Measurements from ENCODE around the gene KIF25.

Gene KIF25

DNA sequence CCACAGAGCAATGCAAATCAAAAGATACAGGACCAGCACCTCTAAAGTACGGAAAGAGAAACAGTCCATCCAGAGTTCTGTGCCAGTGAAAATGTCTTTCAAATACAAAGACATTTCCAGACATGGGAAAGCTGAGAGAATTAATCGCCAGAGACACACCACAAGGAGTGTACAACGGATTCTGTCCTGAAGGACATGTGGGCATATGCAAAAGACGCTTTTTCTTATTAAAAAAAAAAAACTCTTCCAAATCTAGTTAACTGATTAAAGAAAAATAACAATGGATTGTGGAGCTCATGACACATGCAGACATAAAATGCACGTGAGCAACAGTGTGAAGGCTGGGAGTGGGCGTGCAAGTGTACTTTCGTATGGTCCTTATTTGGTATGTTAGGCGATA, 22.8 kb downstream of the KIF25 start:
- no peak for DNase-seq

- no peak for DNase-seq
Observed at GRCh38 chr6:168021581-168021980, 24.1 kb downstream of the KIF25 start.

GRCh38 chr6:168022488-168023321, 25.2 kb downstream of the KIF25 start:
- DNase-seq, result no peak

DNA sequence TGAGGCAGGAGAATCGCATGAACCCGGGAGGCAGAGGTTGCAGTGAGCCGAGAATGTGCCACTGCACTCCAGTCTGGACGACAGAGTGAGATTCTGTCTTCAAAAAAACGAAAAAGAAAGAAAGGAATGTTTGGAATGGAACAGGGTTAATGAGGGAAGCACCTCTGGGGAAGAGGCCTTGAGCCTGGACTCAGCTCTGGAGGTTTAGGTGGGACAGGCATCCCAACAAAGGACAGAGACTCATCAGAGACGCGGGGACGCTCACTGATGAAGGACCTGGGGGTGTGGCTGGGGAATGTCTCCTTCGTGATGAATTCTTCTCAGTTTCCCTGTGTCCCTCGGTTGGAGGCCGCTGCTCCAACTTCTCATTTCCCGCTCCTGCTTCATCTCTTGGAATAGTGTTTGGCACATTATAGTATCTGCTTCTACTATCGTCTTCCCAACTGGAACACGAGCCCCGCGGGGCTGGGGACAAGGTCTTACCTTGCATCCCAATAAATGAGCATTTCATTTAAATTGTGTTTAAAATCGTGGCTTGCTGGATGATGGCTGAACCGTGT, 27.6 kb downstream of the KIF25 start:
- DNase-seq, result no peak

DNA sequence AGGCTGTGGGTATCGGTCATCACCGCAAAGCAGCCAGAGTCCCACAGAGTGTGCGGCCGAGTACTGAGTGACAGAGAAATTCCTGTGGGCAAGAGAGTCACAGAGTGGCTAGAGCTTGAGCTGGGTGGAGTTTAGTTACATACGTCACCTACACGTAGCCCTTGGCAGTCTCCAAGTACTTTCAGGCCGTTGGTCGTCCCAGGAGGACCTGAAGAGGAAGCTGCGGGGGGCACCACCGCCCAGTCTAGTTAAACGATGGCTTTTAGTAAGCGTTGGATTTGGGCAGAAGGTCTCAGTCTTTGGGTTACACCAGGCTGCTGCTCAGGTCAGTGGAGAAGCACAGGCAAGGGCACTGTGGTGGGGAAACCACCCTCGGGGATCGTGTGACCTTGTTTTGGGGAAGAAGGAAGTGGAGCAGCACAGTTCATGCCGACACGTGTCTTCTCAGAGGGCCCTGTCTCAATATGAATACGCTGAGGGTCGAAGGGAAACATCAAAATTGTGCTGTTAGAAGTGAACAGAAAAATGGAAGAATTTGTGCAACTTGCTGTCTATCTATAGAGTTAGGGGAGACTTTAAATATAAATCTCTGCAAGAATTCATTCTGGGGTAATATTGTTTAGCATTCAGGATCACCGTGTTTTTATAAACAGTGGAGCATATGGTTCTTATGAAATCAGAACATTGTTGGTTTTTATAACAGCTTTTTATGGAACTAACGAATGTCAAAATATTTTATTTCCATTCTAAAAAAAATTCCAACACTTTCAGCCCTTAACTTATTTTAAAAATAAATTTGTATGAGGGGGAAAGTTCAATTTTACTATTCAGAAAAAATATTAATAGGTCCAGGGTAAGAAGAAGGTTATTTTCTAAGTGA, 28.6 kb downstream of the KIF25 start:
- DNase-seq, result no peak

- DNase-seq, result no peak
Observed at GRCh38 chr6:168026925-168027324, 29.5 kb downstream of the KIF25 start.

GRCh38 chr6:168027521-168027920, 30.1 kb downstream of the KIF25 start:
- no peak for DNase-seq

DNA sequence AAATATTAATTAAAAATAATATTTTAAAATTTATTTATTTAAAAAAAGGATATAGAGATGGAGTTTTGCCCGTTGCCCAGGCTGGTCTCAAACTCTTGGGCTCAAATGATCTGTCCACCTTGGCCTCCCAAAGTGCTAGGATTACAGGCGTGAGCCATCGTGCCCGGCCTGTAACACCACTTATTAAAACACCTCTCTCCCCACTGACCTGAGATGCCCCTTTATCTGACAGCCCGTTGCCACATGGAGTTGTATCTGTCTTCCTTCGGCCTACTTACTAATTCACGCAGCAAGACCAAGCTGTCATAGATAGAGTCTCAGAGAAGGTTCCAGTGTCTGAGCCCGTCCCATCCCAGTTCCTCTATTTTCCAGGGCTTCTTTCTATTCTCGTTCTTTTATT, 30.7 kb downstream of the KIF25 start:
- DNase-seq, result no peak

DNA sequence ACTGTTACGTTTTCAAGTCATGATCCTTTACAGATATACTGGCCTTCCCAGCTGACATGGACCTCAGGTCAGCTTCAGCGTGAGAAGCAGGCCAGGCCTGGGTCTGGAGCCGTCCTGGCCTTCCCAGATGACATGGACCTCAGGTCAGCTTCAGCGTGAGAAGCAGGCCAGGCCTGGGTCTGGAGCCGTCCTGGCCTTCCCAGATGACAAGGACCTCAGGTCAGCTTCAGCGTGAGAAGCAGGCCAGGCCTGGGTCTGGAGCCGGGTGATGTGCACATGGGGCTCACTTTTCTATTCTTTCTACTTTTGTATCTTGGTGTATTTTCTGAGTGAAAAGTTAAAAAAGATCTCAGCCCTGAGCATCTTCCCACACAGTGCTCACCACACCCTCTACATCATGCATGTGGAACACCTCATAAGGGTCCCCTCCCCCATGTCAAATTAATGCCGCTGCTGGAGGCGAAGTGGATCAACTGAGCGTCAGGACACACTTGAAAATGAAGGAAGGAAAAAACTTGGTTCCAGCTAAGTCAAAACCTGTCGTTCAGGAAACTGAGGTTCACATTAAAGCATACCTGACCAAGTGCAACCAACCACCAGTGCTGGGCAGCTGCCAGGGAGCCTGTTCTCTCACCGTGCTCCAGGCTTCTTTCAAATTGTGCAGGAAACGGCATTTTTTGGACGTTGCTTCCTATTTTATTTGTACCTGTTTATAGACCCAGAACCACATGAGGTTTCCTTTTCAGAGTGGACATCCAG, 32.2 kb downstream of the KIF25 start:
- DNase-seq, result no peak

- no peak for DNase-seq
Observed at GRCh38 chr6:168030218-168030746, 32.8 kb downstream of the KIF25 start.

DNA sequence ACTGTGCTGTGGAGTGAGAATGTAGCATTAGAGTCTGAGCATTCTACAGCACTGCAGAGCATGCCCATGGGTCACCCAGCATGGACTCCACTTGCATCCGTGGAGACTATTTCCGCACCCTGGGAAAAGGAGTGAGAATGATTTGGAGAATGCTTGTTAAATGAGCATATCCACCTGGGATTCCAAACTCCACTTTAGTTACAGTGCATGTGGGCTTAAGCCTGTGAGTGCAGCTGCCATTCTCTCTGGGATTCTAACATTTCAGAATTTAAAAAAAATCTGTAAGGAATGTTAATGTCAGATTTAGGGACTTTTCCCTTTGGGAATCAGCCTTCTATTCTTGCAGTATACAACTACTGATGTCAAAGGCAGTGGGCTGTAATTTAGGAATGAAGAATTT, 33.4 kb downstream of the KIF25 start:
- no peak for DNase-seq

- DNase-seq, result peak; percentile 82
Observed at GRCh38 chr6:168031411-168031971, 34.0 kb downstream of the KIF25 start.

DNA sequence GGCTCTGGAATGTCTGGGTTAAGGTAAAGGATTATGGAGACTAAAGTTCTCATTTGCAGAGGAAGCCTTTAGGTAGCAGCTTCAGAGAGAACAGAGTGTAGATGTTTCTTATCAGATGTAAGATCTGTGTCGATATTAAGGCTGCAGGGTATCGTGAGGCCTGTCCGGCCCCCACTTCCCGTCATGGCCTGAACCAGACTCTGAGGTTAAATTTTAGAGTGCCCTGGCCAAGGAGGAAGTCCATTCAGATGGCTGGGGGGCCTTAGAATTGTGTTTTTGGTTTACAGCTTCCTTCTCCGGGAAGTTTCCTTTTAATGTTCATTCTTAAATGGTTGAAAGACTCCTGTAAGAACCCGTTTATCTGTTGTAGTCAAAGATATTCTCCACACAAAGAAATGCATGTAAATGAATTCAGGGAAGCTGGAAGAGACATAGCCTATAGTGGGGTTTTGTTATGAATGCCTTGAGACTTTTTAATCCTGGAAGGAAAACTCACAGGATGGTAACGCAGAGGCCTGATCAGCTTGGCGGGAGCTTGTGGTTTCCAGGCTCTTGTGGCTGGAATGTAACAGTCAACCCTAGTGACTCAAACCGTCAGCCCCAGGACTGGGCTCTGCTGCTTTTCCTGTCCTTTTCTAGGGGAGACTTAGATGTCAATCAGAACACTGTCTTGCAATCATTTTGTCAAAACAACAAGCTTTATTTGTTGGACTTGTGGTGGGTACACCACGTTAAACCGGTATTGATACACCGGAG, 34.7 kb downstream of the KIF25 start:
- no peak for DNase-seq

DNA sequence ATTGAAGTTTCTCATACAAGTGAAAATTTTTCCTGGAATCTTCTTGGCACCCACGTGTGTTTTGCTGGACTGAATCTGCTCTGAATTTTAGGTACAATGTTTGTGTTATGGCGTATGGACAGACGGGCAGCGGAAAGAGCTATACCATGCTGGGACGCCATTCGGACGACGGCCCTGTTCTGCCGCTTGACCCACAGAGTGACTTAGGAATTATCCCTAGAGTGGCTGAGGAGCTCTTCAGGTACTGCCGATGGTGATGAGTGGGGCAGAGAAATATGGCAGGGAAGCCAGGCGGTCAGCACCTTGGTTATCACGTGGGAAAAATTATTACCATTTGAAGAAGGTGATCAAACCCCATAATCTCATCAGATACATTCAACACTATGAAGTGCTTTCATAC, 36.3 kb downstream of the KIF25 start:
- no peak for DNase-seq

DNA sequence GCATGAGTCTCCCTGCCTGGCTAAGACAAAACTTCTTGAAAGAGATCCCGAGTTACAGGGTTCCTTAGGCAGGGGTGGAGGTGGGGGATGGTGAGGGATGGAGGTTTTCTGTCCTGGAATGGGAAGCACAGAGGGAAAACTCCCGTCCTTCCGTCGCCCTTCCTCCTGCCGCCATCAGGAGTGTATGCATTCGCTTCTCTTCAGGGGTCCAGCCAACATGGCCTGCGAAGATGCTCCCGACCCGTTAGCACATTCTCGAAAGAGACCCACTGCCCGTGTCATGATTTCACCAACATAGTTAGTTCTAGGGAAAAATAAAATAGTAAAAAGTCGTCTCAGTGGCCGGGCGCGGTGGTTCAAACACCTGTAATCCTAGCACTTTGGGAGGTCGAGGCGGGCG, 37.1 kb downstream of the KIF25 start:
- DNase-seq, result no peak

DNA sequence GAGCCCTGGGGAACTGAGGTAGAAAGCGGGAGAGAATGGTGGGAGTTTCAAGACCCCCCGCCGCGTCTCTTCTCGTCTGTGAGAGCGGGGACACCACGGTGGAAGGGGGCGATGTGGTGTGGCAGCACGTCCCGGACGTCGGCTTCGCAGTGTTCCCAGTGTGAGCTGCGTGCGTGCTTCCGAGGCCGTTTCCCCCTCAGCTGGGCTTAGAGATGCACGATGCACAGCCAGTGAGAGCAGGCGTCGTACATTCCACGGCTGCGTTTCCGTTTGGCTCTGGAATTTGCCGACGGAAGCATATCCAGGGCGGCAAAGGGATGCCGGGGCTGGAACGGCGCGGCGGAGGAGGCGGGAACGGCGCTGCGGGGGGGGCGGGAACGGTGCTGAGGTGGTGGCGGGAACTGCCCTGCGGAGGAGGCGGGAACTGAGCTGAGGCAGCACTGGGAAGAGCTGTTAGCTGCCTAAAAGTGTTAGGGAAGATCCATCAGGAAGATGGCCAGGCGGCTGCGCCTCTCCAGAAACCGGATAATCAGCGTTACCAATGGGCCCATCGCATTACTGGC, 37.7 kb downstream of the KIF25 start:
- DNase-seq, result peak; percentile 86

GRCh38 chr6:168035661-168036545, 38.4 kb downstream of the KIF25 start:
- DNase-seq, result no peak

DNA sequence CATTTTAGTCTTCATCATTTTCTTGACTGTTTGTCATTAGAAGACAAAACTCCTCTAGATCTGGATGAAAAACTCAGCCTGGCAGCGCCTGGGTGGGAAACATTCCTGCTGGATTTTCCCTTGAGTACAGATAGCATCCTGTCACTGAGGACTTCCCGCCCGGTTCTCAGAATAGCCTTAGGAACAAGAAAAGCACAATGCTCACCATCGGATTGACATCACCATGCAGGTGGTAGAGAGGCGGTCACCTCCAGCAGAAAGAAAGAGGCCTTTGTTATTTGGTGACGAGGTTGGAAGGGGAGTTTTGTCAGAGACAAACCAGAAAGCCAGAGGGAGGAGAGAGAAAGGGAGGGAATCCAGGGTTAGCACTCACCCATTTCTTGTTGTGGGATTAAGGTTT, 39.8 kb downstream of the KIF25 start:
- no peak for DNase-seq

DNA sequence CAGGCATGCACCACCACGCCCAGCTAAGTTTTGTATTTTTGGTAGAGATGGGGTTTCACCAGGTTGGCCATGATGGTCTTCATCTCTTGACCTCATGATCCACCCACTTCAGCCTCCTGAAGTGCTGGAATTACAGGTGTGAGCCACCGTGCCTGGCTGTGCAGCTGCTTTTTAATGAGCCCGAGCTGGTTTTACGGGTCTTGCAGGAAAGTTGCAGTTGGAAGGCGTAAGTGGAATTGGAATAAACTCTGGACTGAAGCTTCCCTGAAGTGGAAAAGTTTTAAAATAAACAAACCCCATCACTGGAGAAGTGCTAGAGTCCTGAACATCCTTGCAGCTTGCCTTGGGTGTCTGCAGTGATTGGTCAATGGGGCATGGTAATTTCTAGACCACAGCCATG, 40.4 kb downstream of the KIF25 start:
- no peak for DNase-seq

DNA sequence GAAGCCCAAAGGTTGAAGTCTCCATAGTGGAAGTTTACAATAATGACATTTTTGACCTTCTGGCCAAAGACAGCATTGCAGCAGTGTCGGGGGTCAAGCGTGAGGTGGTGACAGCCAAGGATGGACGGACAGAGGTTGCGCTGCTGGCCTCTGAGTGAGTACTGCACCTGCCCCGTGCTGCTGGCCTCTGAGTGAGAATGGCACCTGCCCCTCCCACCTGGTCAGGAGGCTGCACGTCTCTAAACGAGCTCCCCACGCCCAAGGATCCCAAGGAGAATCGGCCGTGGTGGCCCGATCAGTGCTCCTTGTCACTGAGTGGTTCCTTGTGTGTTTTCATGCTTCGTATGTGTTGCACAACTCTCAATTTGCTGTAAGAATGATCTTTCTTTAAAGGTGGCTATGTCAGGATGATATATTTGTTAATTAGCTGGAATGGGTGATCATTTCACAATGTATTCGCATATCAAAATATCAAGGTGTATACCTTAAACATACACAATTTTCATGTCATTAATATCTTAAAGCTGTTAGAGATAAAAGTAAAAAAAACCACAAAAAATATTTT, 41.2 kb downstream of the KIF25 start:
- DNase-seq, result no peak
